Anterior cingulate cortex (tissue), 58 donors: ENCODE measurements around the gene PHACTR4.
A peak's percentile ranks its signal among the peaks of the same experiment; 100 is the strongest.
"Not testable (repeated sequence)": the region's sequence is repeated elsewhere in the genome, so short reads cannot be mapped to it uniquely, and the experiment has no call there.

Source experiments
- DNase-seq, 58 donors: peaks; one replicate each; lab custom pipeline; 2025; lab: John Stamatoyannopoulos, UW

PHACTR4 gene

GRCh38 chr1:28482138-28482537 is 112.6 kb downstream of the PHACTR4 start:
- DNase-seq, result no peak

GRCh38 chr1:28482702-28483101 is 113.2 kb downstream of the PHACTR4 start:
- no peak for DNase-seq

- no peak for DNase-seq
These were observed 125.2 kb downstream of the PHACTR4 start for GRCh38 chr1:28494737-28495136.

GRCh38 chr1:28499553-28499952 is 130.0 kb downstream of the PHACTR4 start:
- no peak for DNase-seq

- no peak for DNase-seq
These were observed 132.4 kb downstream of the PHACTR4 start for GRCh38 chr1:28501925-28502324.

- no peak for DNase-seq
These were observed 133.6 kb downstream of the PHACTR4 start for GRCh38 chr1:28503117-28503516.

- peak; percentile 50 to 95 (median 90) for DNase-seq
These were observed 136.1 kb downstream of the PHACTR4 start, which contains the start of gene RCC1 for GRCh38 chr1:28505406-28506187. TSS of gene RCC1 (plus strand) at chr1:28506043. CDS start at chr1:28529867, 23,824 bp downstream.

GRCh38 chr1:28506907-28507246 is 137.3 kb downstream of the PHACTR4 start:
- no peak for DNase-seq

GRCh38 chr1:28507247-28507645 is 137.7 kb downstream of the PHACTR4 start:
- DNase-seq, result peak in 1 of 58 donors; percentile 8

- DNase-seq, result no peak
These were observed 138.3 kb downstream of the PHACTR4 start for GRCh38 chr1:28507646-28508434.

GRCh38 chr1:28508435-28508754 is 138.9 kb downstream of the PHACTR4 start:
- DNase-seq, result no peak

- no peak for DNase-seq
These were observed 140.2 kb downstream of the PHACTR4 start for GRCh38 chr1:28509705-28510272.

GRCh38 chr1:28510273-28510969 is 140.9 kb downstream of the PHACTR4 start:
- no peak for DNase-seq

- no peak for DNase-seq
These were observed 141.5 kb downstream of the PHACTR4 start for GRCh38 chr1:28510970-28511440.

- no peak for DNase-seq
These were observed 142.6 kb downstream of the PHACTR4 start for GRCh38 chr1:28512058-28512611.

- DNase-seq, result not testable (repeated sequence)
These were observed 144.9 kb downstream of the PHACTR4 start for GRCh38 chr1:28514445-28514933.

GRCh38 chr1:28516518-28516956 is 147.0 kb downstream of the PHACTR4 start:
- no peak for DNase-seq

GRCh38 chr1:28517649-28517999 is 148.1 kb downstream of the PHACTR4 start:
- DNase-seq, result peak in 2 of 58 donors; percentile 26 to 39

GRCh38 chr1:28518000-28518744 is 148.6 kb downstream of the PHACTR4 start:
- peak; percentile 4 to 95 (median 78) for DNase-seq
